Mammary epithelial cell (primary cell): ENCODE data around the gene ZNF467.

ENCODE experiments used
- EZH2 ChIP-seq: IDR thresholded peaks from 2 replicates; pipeline ENCODE4 v1.6.1; 2012; ENCODE audit warnings: low read length, inconsistent platforms, borderline replicate concordance
- TF ChIP-seq, protein P1 (sequence below), 2 donors: IDR thresholded peaks in 1 of 2; conservative IDR thresholded peaks in 1 of 2; 2 replicates each; pipeline ENCODE4 v1.5.1; 2011 to 2012; ENCODE audit warnings: inconsistent platforms in 2 of 2, low read length in 2 of 2, mild to moderate bottlenecking in 2 of 2, control low read depth in 1 of 2, low read depth in 1 of 2; ENCODE audit not compliant: insufficient read depth in 1 of 2; ENCODE audit errors: extremely low read depth in 1 of 2

DNA sequence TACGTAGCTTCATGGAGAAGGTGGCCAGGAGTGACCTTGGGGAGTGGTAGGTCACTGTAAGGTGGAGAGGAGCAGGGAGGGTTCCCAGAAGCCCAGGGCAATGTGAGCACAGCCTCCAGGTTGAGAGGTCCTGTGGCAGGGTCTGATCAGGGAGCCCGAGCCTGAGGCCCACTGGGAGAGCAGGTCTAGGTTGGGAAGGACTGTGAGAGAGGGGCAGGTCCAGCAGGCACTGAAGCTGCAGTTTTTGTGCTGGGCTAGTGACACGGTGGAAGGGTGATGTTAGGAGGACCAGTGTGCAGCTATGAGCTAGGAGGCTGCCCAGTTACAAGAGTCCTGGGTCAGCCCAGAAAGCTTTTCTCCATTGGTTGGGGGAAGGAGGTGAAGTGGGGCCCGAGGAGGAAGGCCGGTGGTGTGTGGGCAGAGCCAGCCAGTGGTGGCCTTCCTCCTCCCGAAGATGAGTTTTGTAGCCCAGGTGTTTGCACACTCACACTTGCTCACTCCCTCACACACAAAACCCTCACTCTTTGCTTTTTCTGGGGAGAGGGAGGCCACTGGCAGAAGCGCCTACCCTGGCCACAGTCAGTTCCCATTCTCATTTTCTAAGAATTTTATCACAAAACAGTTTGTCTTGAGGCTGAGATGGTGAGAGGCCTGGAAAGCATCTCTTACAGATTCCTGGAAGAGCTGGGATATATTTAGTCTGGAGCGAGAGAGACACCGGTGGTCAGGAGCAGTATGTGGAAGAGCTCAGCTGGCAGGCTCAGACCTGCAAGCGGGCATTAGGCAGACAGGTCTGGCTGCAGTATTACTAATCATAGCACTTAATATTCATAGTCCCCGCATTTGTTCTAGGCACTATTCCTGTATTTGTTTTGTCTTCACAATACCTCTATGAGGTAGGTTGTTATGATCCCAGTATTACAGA, 57.1 kb downstream of the ZNF467 start:
- TF ChIP-seq, protein P1, sequence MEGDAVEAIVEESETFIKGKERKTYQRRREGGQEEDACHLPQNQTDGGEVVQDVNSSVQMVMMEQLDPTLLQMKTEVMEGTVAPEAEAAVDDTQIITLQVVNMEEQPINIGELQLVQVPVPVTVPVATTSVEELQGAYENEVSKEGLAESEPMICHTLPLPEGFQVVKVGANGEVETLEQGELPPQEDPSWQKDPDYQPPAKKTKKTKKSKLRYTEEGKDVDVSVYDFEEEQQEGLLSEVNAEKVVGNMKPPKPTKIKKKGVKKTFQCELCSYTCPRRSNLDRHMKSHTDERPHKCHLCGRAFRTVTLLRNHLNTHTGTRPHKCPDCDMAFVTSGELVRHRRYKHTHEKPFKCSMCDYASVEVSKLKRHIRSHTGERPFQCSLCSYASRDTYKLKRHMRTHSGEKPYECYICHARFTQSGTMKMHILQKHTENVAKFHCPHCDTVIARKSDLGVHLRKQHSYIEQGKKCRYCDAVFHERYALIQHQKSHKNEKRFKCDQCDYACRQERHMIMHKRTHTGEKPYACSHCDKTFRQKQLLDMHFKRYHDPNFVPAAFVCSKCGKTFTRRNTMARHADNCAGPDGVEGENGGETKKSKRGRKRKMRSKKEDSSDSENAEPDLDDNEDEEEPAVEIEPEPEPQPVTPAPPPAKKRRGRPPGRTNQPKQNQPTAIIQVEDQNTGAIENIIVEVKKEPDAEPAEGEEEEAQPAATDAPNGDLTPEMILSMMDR (conservative IDR thresholded peaks at IDR 0.05 in 1 of 2, IDR thresholded peaks at IDR 0.05 in 1 of 2; ENCODE audit: extremely low read depth in 1 of 2, insufficient read depth in 1 of 2, low read depth in 1 of 2, low read length in 2 of 2), result no peak
- no peak for TF ChIP-seq EZH2
